HCT116 (cell line): ENCODE measurements around the gene TENM3. TPM values are rescaled to one million over a fixed set of nuclear protein-coding genes. Genes with fewer than 3 reads are reported as not detected.

ENCODE experiments used
- ATAC-seq: fragments of 200-7000 bp; cut with Tn5 transposase; 2 replicates; pipeline ENCODE4 v1.9.1; 2020; ENCODE audit warnings: mild to moderate bottlenecking, moderate library complexity
- BruUV-seq: library from RNA; stranded (reverse); fragments of 400-500 nt; replicated peaks from 2 replicates; lab custom pipeline; 2021; lab: Mats Ljungman, UMichigan
- CTCF ChIA-PET: fragments of 300-600 bp; sonication (Branson Sonifier 250); formaldehyde crosslinking; loops from one replicate; lab custom pipeline; 2021; ENCODE audit warnings: antibody characterized with exemption; lab: Charles Lee
- POLR2A ChIA-PET: fragments of 300-600, 350-600 bp; sonication (Branson Sonifier 250); formaldehyde crosslinking; loops from one replicate; lab custom pipeline; 2021; ENCODE audit warnings: antibody characterized with exemption; lab: Charles Lee
- RAD21 ChIA-PET, 2 experiments: fragments of 300-600 bp; sonication (Branson Sonifier 250); formaldehyde crosslinking; loops; one replicate each; lab custom pipeline; 2023; ENCODE audit warnings: low total read pairs in 2 of 2; ENCODE audit not compliant: uncharacterized antibody in 2 of 2, unreplicated experiment in 2 of 2, low non-redundant PET in 1 of 2; lab: Charles Lee
- DNase-seq: peaks from one replicate; pipeline ENCODE4 v3.0.0-alpha.2; 2010; ENCODE audit warnings: low read depth, low spot score
- H2AFZ ChIP-seq: fragments of 200-600 bp; shearing (Covaris generic), sonication (generic); 2 replicates; pipeline ENCODE4 v1.6.1; 2017; ENCODE audit warnings: low read depth, mixed run types, mixed read lengths, antibody characterized with exemption, low read length; ENCODE audit not compliant: poor library complexity, severe bottlenecking
- H3K27ac ChIP-seq: 2 replicates; pipeline ENCODE4 v1.5.1; 2012; ENCODE audit warnings: low read depth, low read length
- H3K27me3 ChIP-seq: fragments of 200-600 bp; sonication (generic); 2 replicates; pipeline ENCODE4 v1.6.1; 2016; ENCODE audit warnings: mixed run types, low read length, mixed read lengths; ENCODE audit not compliant: insufficient read depth
- H3K36me3 ChIP-seq, 2 experiments: fragments of 200-500 bp in 1 of 2; fragments of 200-600 bp in 1 of 2; sonication (Bioruptor generic) in 1 of 2; sonication (generic) in 1 of 2; 2 replicates each; pipeline versions ENCODE4 v1.5.1 to v1.6.1; 2014 to 2016; ENCODE audit warnings: low read length in 2 of 2, inconsistent platforms in 1 of 2, mixed read lengths in 1 of 2, mixed run types in 1 of 2; ENCODE audit not compliant: insufficient read depth in 2 of 2, control insufficient read depth in 1 of 2
- H3K4me1 ChIP-seq, 2 experiments: fragments of 200-600 bp in 1 of 2; sonication (generic) in 1 of 2; 2 replicates each; pipeline versions ENCODE4 v1.5.1 to v1.6.1; 2012 to 2017; ENCODE audit warnings: low read length in 2 of 2, inconsistent platforms in 1 of 2, mild to moderate bottlenecking in 1 of 2, mixed read lengths in 1 of 2, mixed run types in 1 of 2, moderate library complexity in 1 of 2; ENCODE audit not compliant: insufficient read depth in 2 of 2, control insufficient read depth in 1 of 2
- H3K4me2 ChIP-seq: fragments of 200-600 bp; sonication (generic); 2 replicates; pipeline ENCODE4 v1.6.1; 2017; ENCODE audit warnings: mixed run types, low read length, mixed read lengths
- H3K4me3 ChIP-seq, 2 experiments: fragments of 200-600 bp in 1 of 2; sonication (generic) in 1 of 2; replicated peaks in 1 of 2; 2 replicates each; pipeline ENCODE4 v1.5.1; 2011 to 2016; ENCODE audit warnings: low read length in 2 of 2, control low read depth in 1 of 2, low read depth in 1 of 2, mild to moderate bottlenecking in 1 of 2, mixed read lengths in 1 of 2, mixed run types in 1 of 2
- H3K79me2 ChIP-seq: fragments of 200-600 bp; sonication (generic); 2 replicates; pipeline ENCODE4 v1.6.1; 2017; ENCODE audit warnings: mild to moderate bottlenecking, mixed run types, low read length, moderate library complexity, mixed read lengths; ENCODE audit not compliant: insufficient read depth
- H3K9ac ChIP-seq: fragments of 200-600 bp; sonication (generic); 2 replicates; pipeline ENCODE4 v1.6.1; 2016; ENCODE audit warnings: low read length, mixed read lengths
- H3K9me2 ChIP-seq: fragments of 200-600 bp; sonication (generic), shearing (Covaris generic); 2 replicates; pipeline ENCODE4 v1.6.1; 2017; ENCODE audit warnings: mixed run types, mild to moderate bottlenecking, moderate library complexity; ENCODE audit not compliant: insufficient read depth
- H3K9me3 ChIP-seq, 2 experiments: fragments of 200-500 bp in 1 of 2; fragments of 200-600 bp in 1 of 2; sonication (Bioruptor generic) in 1 of 2; sonication (generic) in 1 of 2; 2 replicates each; pipeline ENCODE4 v1.6.1; 2014 to 2017; ENCODE audit warnings: low read length in 2 of 2, mixed read lengths in 2 of 2, inconsistent platforms in 1 of 2, low read depth in 1 of 2, mild to moderate bottlenecking in 1 of 2, mixed run types in 1 of 2, moderate library complexity in 1 of 2; ENCODE audit not compliant: control insufficient read depth in 1 of 2, insufficient read depth in 1 of 2
- H4K20me1 ChIP-seq: fragments of 200-600 bp; sonication (generic), shearing (Covaris generic); 2 replicates; pipeline ENCODE4 v1.6.1; 2017; ENCODE audit warnings: mixed run types, mild to moderate bottlenecking, moderate library complexity; ENCODE audit not compliant: insufficient read depth
- ATF3 ChIP-seq: IDR thresholded peaks from 2 replicates; pipeline ENCODE4 v1.6.1; 2012
- EGR1 ChIP-seq: IDR thresholded peaks from 2 replicates; pipeline ENCODE4 v1.6.1; 2012; ENCODE audit warnings: low read depth
- EZH2 ChIP-seq: fragments of 200-600 bp; sonication (generic); IDR thresholded peaks from 2 replicates; pipeline ENCODE4 v1.6.1; 2017; ENCODE audit warnings: antibody characterized with exemption, mixed run types
- EZH2phosphoT487 ChIP-seq: fragments of 200-600 bp; IDR thresholded peaks from 2 replicates; pipeline ENCODE4 v1.6.1; 2018; ENCODE audit warnings: antibody characterized with exemption, borderline replicate concordance
- JUND ChIP-seq: IDR thresholded peaks from 2 replicates; pipeline ENCODE4 v1.6.1; 2012
- POLR2A ChIP-seq: IDR thresholded peaks from 2 replicates; pipeline ENCODE4 v1.7.0; 2011; ENCODE audit warnings: borderline replicate concordance; ENCODE audit not compliant: insufficient read depth, insufficient read length; ENCODE audit errors: extremely low read depth
- SRF ChIP-seq: IDR thresholded peaks from 2 replicates; pipeline ENCODE4 v1.6.1; 2012; ENCODE audit warnings: low read depth
- YY1 ChIP-seq: IDR thresholded peaks from 2 replicates; pipeline ENCODE4 v1.6.1; 2011; ENCODE audit warnings: low read length, low read depth, moderate library complexity, mild to moderate bottlenecking; ENCODE audit not compliant: insufficient replicate concordance; ENCODE audit errors: extremely low read depth
- ZNF274 ChIP-seq: fragments of 200-500 bp; sonication (Bioruptor generic); IDR thresholded peaks from 2 replicates; pipeline ENCODE4 v1.6.1; 2014; ENCODE audit warnings: mild to moderate bottlenecking, low read depth, low read length, inconsistent platforms
- intact Hi-C: fragments of 100-400 bp; cut with micrococcal nuclease; formaldehyde crosslinking; loops from 2 replicates; pipeline ENCODE4 v1.10.0; 2022
- total RNA-seq: library from RNA; stranded (reverse); gene quantifications from one replicate; pipeline ENCODE4 v1.2.1, GENCODE V29; 2021; ENCODE audit not compliant: unreplicated experiment
- TF ChIP-seq, protein P1 (sequence below): IDR thresholded peaks from 2 replicates; pipeline ENCODE4 v1.6.1; 2011; ENCODE audit warnings: mild to moderate bottlenecking, low read length, moderate library complexity; ENCODE audit not compliant: insufficient replicate concordance; ENCODE audit errors: extremely low read depth

TENM3 gene
- total RNA-seq, 1 experiment from 2014 or later: 0.54 TPM

- TF ChIP-seq, protein P1, sequence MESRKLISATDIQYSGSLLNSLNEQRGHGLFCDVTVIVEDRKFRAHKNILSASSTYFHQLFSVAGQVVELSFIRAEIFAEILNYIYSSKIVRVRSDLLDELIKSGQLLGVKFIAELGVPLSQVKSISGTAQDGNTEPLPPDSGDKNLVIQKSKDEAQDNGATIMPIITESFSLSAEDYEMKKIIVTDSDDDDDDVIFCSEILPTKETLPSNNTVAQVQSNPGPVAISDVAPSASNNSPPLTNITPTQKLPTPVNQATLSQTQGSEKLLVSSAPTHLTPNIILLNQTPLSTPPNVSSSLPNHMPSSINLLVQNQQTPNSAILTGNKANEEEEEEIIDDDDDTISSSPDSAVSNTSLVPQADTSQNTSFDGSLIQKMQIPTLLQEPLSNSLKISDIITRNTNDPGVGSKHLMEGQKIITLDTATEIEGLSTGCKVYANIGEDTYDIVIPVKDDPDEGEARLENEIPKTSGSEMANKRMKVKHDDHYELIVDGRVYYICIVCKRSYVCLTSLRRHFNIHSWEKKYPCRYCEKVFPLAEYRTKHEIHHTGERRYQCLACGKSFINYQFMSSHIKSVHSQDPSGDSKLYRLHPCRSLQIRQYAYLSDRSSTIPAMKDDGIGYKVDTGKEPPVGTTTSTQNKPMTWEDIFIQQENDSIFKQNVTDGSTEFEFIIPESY: no peak
- TF ChIP-seq ATF3 (no peak), YY1 (no peak), POLR2A (no peak), JUND (no peak), EZH2 (no peak), EGR1 (no peak), EZH2phosphoT487 (no peak)
Measured at GRCh38 chr4:182294451-182294850, 51.2 kb downstream of the TENM3 start (continued).

DNA sequence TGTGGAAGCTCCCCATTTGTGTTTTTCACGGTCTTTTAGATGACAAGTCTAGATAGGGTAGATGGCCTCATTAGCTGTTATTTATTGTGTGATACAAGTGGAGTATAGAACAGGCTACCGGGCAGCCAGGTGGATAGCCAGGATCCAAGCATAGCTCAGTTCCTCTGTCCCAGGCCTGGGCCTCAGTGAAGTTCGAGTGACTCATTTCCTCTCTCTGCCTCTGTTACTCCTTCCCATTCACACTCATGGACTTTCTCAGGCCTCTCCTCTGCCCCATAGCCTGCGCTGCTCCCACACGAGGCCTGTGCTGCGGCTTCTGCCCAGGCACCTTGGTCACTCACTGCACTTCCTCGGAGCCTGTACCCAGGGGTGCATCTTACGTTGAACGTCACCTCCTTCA, 54.5 kb downstream of the TENM3 start:
- H3K27me3 ChIP-seq: 0 out of 2 replicates have a peak, but pooled peaks cover 7% of the 10 kb centered on the region
- no peaks in the 10 kb centered on the region for H4K20me1 ChIP-seq
- RAD21 ChIA-PET: no interaction called here
- ATAC-seq: no peak
- DNase-seq: no peak
- TF ChIP-seq, protein P1: no peak
- TF ChIP-seq EZH2 (no peak), ZNF274 (no peak), SRF (no peak)
- H3K27ac ChIP-seq: no peak overlapping the region
- H2AFZ ChIP-seq: no peak overlapping the region
- CTCF ChIA-PET: no interaction called here
- H3K79me2 ChIP-seq: no peaks in the 10 kb centered on the region
- no peak overlapping the region for H3K9ac ChIP-seq
- H3K9me3 ChIP-seq: no peaks in the 10 kb centered on the region
- H3K9me2 ChIP-seq: no peaks in the 10 kb centered on the region
- H3K4me2 ChIP-seq: no peak overlapping the region
- POLR2A ChIA-PET: no interaction called here
- no TSS peak for BruUV-seq
- no peaks in the 10 kb centered on the region for H3K4me1 ChIP-seq
- no peak overlapping the region for H3K4me3 ChIP-seq
- H3K36me3 ChIP-seq: no peaks in the 10 kb centered on the region
- intact Hi-C loops: no loop called here
